GM23248 (cell line): ENCODE measurements around the gene ADCY2. TPM values are rescaled to one million over a fixed set of nuclear protein-coding genes. Genes with fewer than 3 reads are reported as not detected.

ENCODE experiments used
- DNase-seq: peaks from one replicate; pipeline ENCODE4 v3.0.0-alpha.2; 2015
- H2AFZ ChIP-seq: fragments of 200-600 bp; sonication (generic); 2 replicates; pipeline ENCODE4 v1.6.1; 2016; ENCODE audit warnings: antibody characterized with exemption
- H3F3A ChIP-seq: fragments of 200-600 bp; sonication (generic); 2 replicates; pipeline ENCODE4 v1.6.1; 2016; ENCODE audit warnings: mild to moderate bottlenecking, antibody characterized with exemption, mixed run types; ENCODE audit not compliant: insufficient read depth
- H3K27ac ChIP-seq: fragments of 200-600 bp; sonication (generic); 2 replicates; pipeline ENCODE4 v1.5.1; 2016; ENCODE audit warnings: mild to moderate bottlenecking
- H3K27me3 ChIP-seq: fragments of 200-600 bp; sonication (generic); replicated peaks from 2 replicates; pipeline ENCODE4 v1.6.1; 2016; ENCODE audit warnings: mild to moderate bottlenecking; ENCODE audit not compliant: insufficient read depth
- H3K36me3 ChIP-seq: fragments of 200-600 bp; sonication (generic); 2 replicates; pipeline ENCODE4 v1.6.1; 2016; ENCODE audit warnings: low read depth, mild to moderate bottlenecking
- H3K4me1 ChIP-seq: fragments of 200-600 bp; sonication (generic); 2 replicates; pipeline ENCODE4 v1.6.1; 2016; ENCODE audit warnings: mild to moderate bottlenecking; ENCODE audit not compliant: insufficient read depth
- H3K4me2 ChIP-seq: fragments of 200-600 bp; sonication (generic); one replicate; pipeline ENCODE4 v1.6.1; 2016; ENCODE audit warnings: mild to moderate bottlenecking; ENCODE audit not compliant: unreplicated experiment
- H3K4me3 ChIP-seq: fragments of 200-600 bp; sonication (generic); 2 replicates; pipeline ENCODE4 v1.5.1; 2016; ENCODE audit warnings: mild to moderate bottlenecking
- H3K79me2 ChIP-seq: fragments of 200-600 bp; sonication (generic); 2 replicates; pipeline ENCODE4 v1.6.1; 2016; ENCODE audit warnings: mild to moderate bottlenecking; ENCODE audit not compliant: insufficient read depth
- H3K9ac ChIP-seq: fragments of 200-600 bp; sonication (generic); 2 replicates; pipeline ENCODE4 v1.6.1; 2016; ENCODE audit warnings: mild to moderate bottlenecking
- H3K9me2 ChIP-seq: fragments of 200-600 bp; sonication (generic); 2 replicates; pipeline ENCODE4 v1.6.1; 2016; ENCODE audit warnings: mixed run types, mild to moderate bottlenecking, moderate library complexity; ENCODE audit not compliant: insufficient read depth
- H3K9me3 ChIP-seq: fragments of 200-600 bp; sonication (generic); one replicate; pipeline ENCODE4 v1.6.1; 2017; ENCODE audit warnings: low read depth
- H4K20me1 ChIP-seq: fragments of 200-600 bp; sonication (generic); 2 replicates; pipeline ENCODE4 v1.6.0; 2016; ENCODE audit not compliant: insufficient read depth
- EZH2 ChIP-seq: fragments of 200-600 bp; sonication (generic); IDR thresholded peaks from 2 replicates; pipeline ENCODE4 v1.6.1; 2018; ENCODE audit warnings: antibody characterized with exemption, mild to moderate bottlenecking; ENCODE audit not compliant: insufficient read depth, poor library complexity, severe bottlenecking
- EZH2phosphoT487 ChIP-seq: fragments of 200-600 bp; sonication (generic); IDR thresholded peaks from 2 replicates; pipeline ENCODE4 v1.6.1; 2018; ENCODE audit warnings: antibody characterized with exemption, moderate library complexity, mild to moderate bottlenecking, low read depth; ENCODE audit not compliant: insufficient read depth
- WGBS, 2 experiments: methylation state at CpG; one replicate each; pipeline ENCODE4 v1.1.6; 2015 to 2017; ENCODE audit warnings: low lambda C conversion rate in 2 of 2, low coverage in 1 of 2; ENCODE audit errors: missing lambda C conversion rate in 2 of 2; 5-methylcytosine and 5-hydroxymethylcytosine counted together
- in situ Hi-C: fragments of 300-500 bp; cut with MboI; formaldehyde crosslinking; loops from 2 replicates; pipeline ENCODE4 v1.15.0; 2020
- polyA plus RNA-seq: library from polyadenylated mRNA; unstranded; fragments of >200 nt; fragmentation: Nextera tagmentation; extraction: Ambion mirVana; gene quantifications from 2 replicates; pipeline ENCODE4 v1.2.1, GENCODE V29; 2016
- total RNA-seq: library from RNA; depleted of rRNA; stranded (reverse); fragments of >200 nt; shearing (Covaris generic); gene quantifications from 2 replicates; pipeline ENCODE4 v1.2.3, GENCODE V29; 2014

The ADCY2 gene
- total and polyA plus RNA-seq, 2 experiments from 2014 or later = 0.11 TPM; not detected in 1

GRCh38 chr5:7625740-7626139 is 229.8 kb downstream of the ADCY2 start:
- TF ChIP-seq EZH2 = no peak
- no peak for TF ChIP-seq EZH2phosphoT487
- Histone ChIP-seq H3K79me2 (no peaks in the 10 kb centered on the region), H2AFZ (no peak overlapping the region), H3K9me2 (no peaks in the 10 kb centered on the region), H3K27ac (no peak overlapping the region), H3K9ac (no peak overlapping the region), H3K9me3 (no peaks in the 10 kb centered on the region), H3K4me3 (no peak overlapping the region), H3K4me2 (no peak overlapping the region), H3K36me3 (no peaks in the 10 kb centered on the region), H3K4me1 (no peaks in the 10 kb centered on the region), H3F3A (no peaks in the 10 kb centered on the region), H4K20me1 (no peaks in the 10 kb centered on the region), H3K27me3 (no peaks in the 10 kb centered on the region)
- no peak for DNase-seq
- 3 to 12% methylated on average over 2 of the region's 2 CpGs for WGBS, 2 experiments
- in situ Hi-C loops = no loop called here

DNA sequence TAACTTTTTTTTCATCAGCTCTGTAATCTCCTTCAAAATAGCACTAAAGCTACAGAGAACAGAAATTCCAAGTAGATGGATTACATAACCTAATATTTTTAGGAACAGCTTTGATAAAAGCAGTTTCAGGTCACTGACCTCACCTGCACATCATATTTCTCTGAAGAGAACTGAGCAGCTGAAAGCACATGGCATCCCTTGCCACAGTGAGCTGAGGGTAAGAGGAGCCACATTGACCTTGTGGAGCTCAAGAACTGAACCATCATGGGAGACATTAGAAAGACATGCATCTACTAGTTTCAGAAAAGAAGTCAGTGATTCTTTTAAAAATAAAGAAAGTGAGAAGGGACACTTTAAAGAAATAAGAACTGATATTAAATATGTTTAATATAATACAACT is 232.3 kb downstream of the ADCY2 start:
- Histone ChIP-seq H3K27ac (no peak overlapping the region), H3K36me3 (no peaks in the 10 kb centered on the region), H3K4me2 (no peak overlapping the region), H3F3A (no peaks in the 10 kb centered on the region), H3K9me3 (no peaks in the 10 kb centered on the region), H3K4me1 (no peaks in the 10 kb centered on the region), H3K9ac (no peak overlapping the region), H3K79me2 (no peaks in the 10 kb centered on the region), H2AFZ (no peak overlapping the region), H3K4me3 (no peak overlapping the region), H3K9me2 (no peaks in the 10 kb centered on the region), H3K27me3 (no peaks in the 10 kb centered on the region), H4K20me1 (no peaks in the 10 kb centered on the region)
- DNase-seq = no peak
- TF ChIP-seq EZH2phosphoT487 (no peak), EZH2 (no peak)
- in situ Hi-C loops = no loop called here

GRCh38 chr5:7628820-7629219 is 232.9 kb downstream of the ADCY2 start:
- no peak overlapping the region for H3K27ac ChIP-seq
- no peak overlapping the region for H3K4me3 ChIP-seq
- no peak overlapping the region for H3K4me2 ChIP-seq
- no peaks in the 10 kb centered on the region for H4K20me1 ChIP-seq
- no peak overlapping the region for H2AFZ ChIP-seq
- no peaks in the 10 kb centered on the region for H3K9me2 ChIP-seq
- in situ Hi-C loops = no loop called here
- H3K27me3 ChIP-seq = no peaks in the 10 kb centered on the region
- no peak for DNase-seq
- no peak overlapping the region for H3K9ac ChIP-seq
- no peaks in the 10 kb centered on the region for H3K9me3 ChIP-seq
- 58 to 68% methylated on average over 5 of the region's 5 CpGs for WGBS, 2 experiments
- H3K36me3 ChIP-seq = no peaks in the 10 kb centered on the region
- H3K79me2 ChIP-seq = no peaks in the 10 kb centered on the region
- H3K4me1 ChIP-seq = no peaks in the 10 kb centered on the region
- no peak for TF ChIP-seq EZH2phosphoT487
- no peak for TF ChIP-seq EZH2
- H3F3A ChIP-seq = no peaks in the 10 kb centered on the region

GRCh38 chr5:7629561-7629960 is 233.6 kb downstream of the ADCY2 start:
- no peaks in the 10 kb centered on the region for H3K36me3 ChIP-seq
- H3K4me2 ChIP-seq = no peak overlapping the region
- no peak overlapping the region for H3K4me3 ChIP-seq
- no peaks in the 10 kb centered on the region for H3K9me2 ChIP-seq
- no peaks in the 10 kb centered on the region for H3K9me3 ChIP-seq
- no peaks in the 10 kb centered on the region for H4K20me1 ChIP-seq
- H2AFZ ChIP-seq = no peak overlapping the region
- H3F3A ChIP-seq = no peaks in the 10 kb centered on the region
- H3K9ac ChIP-seq = no peak overlapping the region
- in situ Hi-C loops = no loop called here
- H3K27ac ChIP-seq = no peak overlapping the region
- TF ChIP-seq EZH2phosphoT487 = no peak
- TF ChIP-seq EZH2 = no peak
- H3K4me1 ChIP-seq = no peaks in the 10 kb centered on the region
- no peaks in the 10 kb centered on the region for H3K27me3 ChIP-seq
- no peaks in the 10 kb centered on the region for H3K79me2 ChIP-seq
- 49 to 50% methylated on average over 5 of the region's 5 CpGs for WGBS, 2 experiments
- DNase-seq = no peak

DNA sequence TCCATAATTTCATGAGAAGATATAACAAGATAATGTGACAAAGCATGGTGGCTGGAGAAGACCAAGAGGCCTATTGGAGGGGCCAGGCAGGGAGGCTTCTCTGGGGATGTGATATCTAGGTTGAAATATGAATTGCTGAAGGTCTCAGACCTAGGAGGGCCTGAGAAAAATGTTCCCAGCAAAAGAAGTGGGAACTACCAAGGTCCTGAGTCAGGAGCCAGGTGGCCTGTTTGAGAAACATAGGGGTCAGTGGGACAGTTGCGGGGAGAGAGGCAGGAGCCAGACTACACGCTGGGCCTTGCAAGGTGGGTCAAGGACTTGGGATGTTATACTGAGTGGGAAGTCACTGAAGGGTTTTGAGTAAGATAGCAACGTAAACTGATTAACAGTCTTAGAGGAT is 238.9 kb downstream of the ADCY2 start:
- Histone ChIP-seq H3K9me3 (no peaks in the 10 kb centered on the region), H3K4me3 (no peak overlapping the region), H3K79me2 (no peaks in the 10 kb centered on the region), H3F3A (no peaks in the 10 kb centered on the region), H3K36me3 (no peaks in the 10 kb centered on the region), H3K9ac (no peak overlapping the region), H3K27me3 (no peaks in the 10 kb centered on the region), H2AFZ (no peak overlapping the region), H4K20me1 (no peaks in the 10 kb centered on the region), H3K9me2 (no peaks in the 10 kb centered on the region), H3K27ac (no peak overlapping the region), H3K4me2 (no peak overlapping the region), H3K4me1 (no peaks in the 10 kb centered on the region)
- TF ChIP-seq EZH2phosphoT487 (no peak), EZH2 (no peak)
- in situ Hi-C loops = no loop called here
- no peak for DNase-seq
- WGBS, 2 experiments = 65 to 67% methylated on average over 3 of the region's 3 CpGs
